ENCODE measurements around the gene PRKN.
A peak's percentile ranks its signal among the peaks of the same experiment; 100 is the strongest.

- TF ChIP-seq CTCF (conservative IDR thresholded peaks at IDR 0.05; ENCODE audit: low read depth in 2 of 2) (peak in 1 of 2 experiments; percentile 21; a peak in 1 of 4 replicates), REST (IDR thresholded peaks at IDR 0.05; ENCODE audit: unreplicated experiment) (no peak), EZH2phosphoT487 (IDR thresholded peaks at IDR 0.05; ENCODE audit: unreplicated experiment) (no peak), EZH2 (IDR thresholded peaks at IDR 0.05; ENCODE audit: low read depth, unreplicated experiment) (no peak), ETS1 (IDR thresholded peaks at IDR 0.05) (no peak), POLR2AphosphoS5 (IDR thresholded peaks at IDR 0.05; ENCODE audit: low read depth) (no peak), CREB1 (CRISPR knock-in tag; IDR thresholded peaks at IDR 0.05; ENCODE audit: low read depth) (no peak)
Observed at GRCh38 chr6:162416831-162417537, 310.6 kb downstream of the PRKN start.

Data from GM23338 (cell line).